ENCODE data around the gene MMP15. TPM values are rescaled to one million over a fixed set of nuclear protein-coding genes. Genes with fewer than 3 reads are reported as not detected.

MMP15 gene
- total and polyA plus RNA-seq, 2 of the 13 experiments (the other 11 are each of a cell fraction or from before 2014, with no cell fraction given) = 35.2 to 44.9 TPM

GRCh38 chr16:57996406-57997175 is 29.0 kb upstream of the MMP15 start (continued):
- TF ChIP-seq ZBTB10 (CRISPR knock-in tag; IDR thresholded peaks at IDR 0.05; ENCODE audit: borderline replicate concordance) (no peak), RAD21 (CRISPR knock-in tag; IDR thresholded peaks at IDR 0.05) (no peak), MXD3 (CRISPR knock-in tag; IDR thresholded peaks at IDR 0.05) (no peak), HOXA9 (CRISPR knock-in tag; IDR thresholded peaks at IDR 0.05; ENCODE audit: borderline replicate concordance) (no peak)

GRCh38 chr16:57997176-57997527 is 28.4 kb upstream of the MMP15 start:
- Histone ChIP-seq H3K9ac (ENCODE audit: insufficient read depth, low read depth, low read length) (no peak overlapping the region), H3K79me2 (ENCODE audit: insufficient read depth, low read length) (peaks cover 7% of the 10 kb centered on the region), H3K36me3 (replicated peaks in 1 of 2; ENCODE audit: control insufficient read depth in 1 of 2, insufficient read depth in 2 of 2, low read length in 2 of 2) (peaks cover 9 to 19% of the 10 kb centered on the region in 2 experiments; a peak in 4 of 5 replicates), H3K27ac (ENCODE audit: extremely low read length, insufficient read depth, low read length) (no peak overlapping the region), H2AFZ (ENCODE audit: low read length) (no peak overlapping the region), H3K4me2 (ENCODE audit: low read depth, low read length) (no peak overlapping the region), H3K4me1 (ENCODE audit: insufficient read depth, low read length) (peaks cover 21% of the 10 kb centered on the region), H3K4me3 (replicated peaks in 1 of 3; ENCODE audit: insufficient read depth in 1 of 3, low read depth in 2 of 3, low read length in 3 of 3) (no peak overlapping the region), H3K27me3 (ENCODE audit: control insufficient read depth in 1 of 2, insufficient read depth in 2 of 2, low read length in 2 of 2) (no peaks in the 10 kb centered on the region; a peak in 1 of 5 replicates), H4K20me1 (ENCODE audit: insufficient read depth, low read length) (no peaks in the 10 kb centered on the region), H3K9me3 (ENCODE audit: low read length) (no peaks in the 10 kb centered on the region)
- WGBS (ENCODE audit: low lambda C conversion rate) = 96% methylated on average over 35 of the region's 35 CpGs
- in situ Hi-C loops (cut with HindIII; ENCODE audit: extremely low pct_ligation_motif_present, low pct_unique_long_range_greater_than_20kb) (no loop called here), intact Hi-C loops (cut with micrococcal nuclease; ENCODE audit: unreplicated experiment) (no loop called here)
- BruUV-seq (replicated peaks) = no TSS peak
- no peak for TF ChIP-seq TERF1 (CRISPR knock-in tag; IDR thresholded peaks at IDR 0.05)
- TF ChIP-seq THAP8 (CRISPR knock-in tag; IDR thresholded peaks at IDR 0.05; ENCODE audit: borderline replicate concordance) = no peak
- no peak for TF ChIP-seq MED13 (CRISPR knock-in tag; IDR thresholded peaks at IDR 0.05)
- no peak for DNase-seq (ENCODE audit: low spot score)
- ATAC-seq = no peak
- ChIA-PET POLR2A (no interaction called here), CTCF (ENCODE audit: low intra/inter-chr PET ratio, low total read pairs) (no interaction called here)
- no peak for FAIRE-seq

All from HepG2 (cell line).